ENCODE data around the gene OR5AU1. TPM values are rescaled to one million over a fixed set of nuclear protein-coding genes. Genes with fewer than 3 reads are reported as not detected.
A peak's percentile ranks its signal among the peaks of the same experiment; 100 is the strongest.

The OR5AU1 gene
- total RNA-seq, 1 experiment from 2014 or later: not detected

GRCh38 chr14:21105095-21105494 lies 50.8 kb downstream of the OR5AU1 start:
- TF ChIP-seq CTCF (conservative IDR thresholded peaks at IDR 0.05): no peak
- Mint-ChIP-seq H3K4me3 (peak overlapping the region; percentile 13 to 83; a peak in 2 of 5 replicates), H3K36me3 (ENCODE audit: insufficient read depth in 1 of 3, low read depth in 3 of 3) (0 out of 7 replicates have a peak, but pooled peaks cover 0 to 3% (median 0%) of the 10 kb centered on the region in 3 experiments), H3K4me1 (peaks cover 64 to 74% of the 10 kb centered on the region in 2 experiments), H3K27me3 (ENCODE audit: low read depth) (no peaks in the 10 kb centered on the region; the same call in 1 of the 2 replicates), H3K27ac (no peak overlapping the region; a peak in 1 of 7 replicates), H3K9me3 (no peaks in the 10 kb centered on the region)
- Histone ChIP-seq H4K91ac (ENCODE audit: insufficient read length, low read depth, low read length) (no peak overlapping the region), H3K9ac (ENCODE audit: extremely low read depth, insufficient read length, low read length) (no peak overlapping the region), H3K9me3 (ENCODE audit: control insufficient read depth, low read depth, low read length) (no peaks in the 10 kb centered on the region), H2BK120ac (ENCODE audit: low read depth, low read length, poor library complexity, severe bottlenecking) (no peak overlapping the region), H2BK5ac (ENCODE audit: insufficient read length, low read length) (no peak overlapping the region), H4K8ac (replicated peaks; ENCODE audit: insufficient read length, low read depth, low read length) (no peak overlapping the region), H3K79me2 (ENCODE audit: insufficient read depth, low read length) (no peaks in the 10 kb centered on the region; the same call in 1 of the 2 replicates), H4K20me1 (ENCODE audit: control insufficient read depth, insufficient read depth, insufficient read length) (peaks cover 3% of the 10 kb centered on the region), H3K27ac (ENCODE audit: insufficient read length, low read depth, low read length) (no peak overlapping the region), H4K5ac (ENCODE audit: insufficient read length, low read depth, low read length) (no peak overlapping the region), H2BK12ac (ENCODE audit: insufficient read length, low read depth, low read length) (no peak overlapping the region), H2AK5ac (ENCODE audit: insufficient read length, low read length) (no peak overlapping the region), H3K18ac (ENCODE audit: insufficient read length, low read depth, low read length) (no peak overlapping the region), H3T11ph (ENCODE audit: low read length) (no peak overlapping the region), H3K79me1 (ENCODE audit: insufficient read depth, low read depth, low read length, poor library complexity, severe bottlenecking) (no peaks in the 10 kb centered on the region), H3K23me2 (ENCODE audit: insufficient read length, low read depth, low read length, poor library complexity, severe bottlenecking) (peaks cover 18% of the 10 kb centered on the region), H2BK15ac (ENCODE audit: low read depth, low read length) (no peak overlapping the region), H3K4ac (ENCODE audit: low read depth, low read length) (no peak overlapping the region), H2AFZ (ENCODE audit: low read length) (no peak overlapping the region), H3K14ac (ENCODE audit: insufficient read depth, low read length) (no peak overlapping the region), H3K4me2 (ENCODE audit: insufficient read depth, insufficient read length, low read length) (no peak overlapping the region), H3K56ac (ENCODE audit: insufficient read length, low read depth, low read length) (no peak overlapping the region), H3K27me3 (ENCODE audit: insufficient read depth, low read length) (no peaks in the 10 kb centered on the region), H3K23ac (ENCODE audit: insufficient read length, low read depth, low read length) (no peak overlapping the region), H3K4me1 (ENCODE audit: insufficient read depth, low read length) (peaks cover 14% of the 10 kb centered on the region; the same call in 1 of the 2 replicates), H2BK20ac (ENCODE audit: low read depth, low read length, poor library complexity, severe bottlenecking) (no peak overlapping the region)
- WGBS (ENCODE audit: extremely low coverage, insufficient read length, low lambda C conversion rate): no CpG with 5 or more reads among the region's 8 CpGs
- DNase-seq: no peak

Other genes starting within 250 kb of the OR5AU1 start
- not detected in 2 replicates for gene RNASE2, start 200.6 kb downstream of the OR5AU1 start, total RNA-seq (2021)
- 77.9 and 81.4 TPM in 2 replicates for gene METTL17, start 166.1 kb downstream of the OR5AU1 start, total RNA-seq (2021)
- gene SLC39A2, start 156.8 kb downstream of the OR5AU1 start, total RNA-seq (2021): not detected in 2 replicates
- gene NDRG2, start 131.0 kb downstream of the OR5AU1 start, total RNA-seq (2021): 18.1 and 20.6 TPM in 2 replicates
- gene TPPP2, start 125.8 kb downstream of the OR5AU1 start, total RNA-seq (2021): not detected in 2 replicates
- not detected in 2 replicates for gene RNASE13, start 121.3 kb downstream of the OR5AU1 start, total RNA-seq (2021)
- not detected in 2 replicates for gene RNASE7, start 113.7 kb downstream of the OR5AU1 start, total RNA-seq (2021)
- not detected in 2 replicates for gene RNASE8, start 98.2 kb downstream of the OR5AU1 start, total RNA-seq (2021)
- gene ARHGEF40, start 85.8 kb downstream of the OR5AU1 start, total RNA-seq (2021): 71.1 and 71.4 TPM in 2 replicates
- 84.5 and 87.6 TPM in 2 replicates for gene ZNF219, start 57.4 kb downstream of the OR5AU1 start, total RNA-seq (2021)
- gene TMEM253, start 55.0 kb downstream of the OR5AU1 start, total RNA-seq (2021): 1.9 and 2.2 TPM in 2 replicates
- 1,044 and 1,062 TPM in 2 replicates for gene HNRNPC, start 113.4 kb upstream of the OR5AU1 start, total RNA-seq (2021)
- gene RPGRIP1, start 124.0 kb upstream of the OR5AU1 start, total RNA-seq (2021): 0.07 and 0.59 TPM in 2 replicates
- gene SUPT16H, start 228.0 kb upstream of the OR5AU1 start, total RNA-seq (2021): 210 and 215 TPM in 2 replicates

Measured in H9 (cell line).